ENCODE measurements around the gene TRABD.

- no peak for TF ChIP-seq CTCF (IDR thresholded peaks at IDR 0.05 in 4 of 5, conservative IDR thresholded peaks at IDR 0.05 in 1 of 5)
- TF ChIP-seq POLR2A (IDR thresholded peaks at IDR 0.05): no peak
These were observed 8.7 kb upstream of the TRABD start for GRCh38 chr22:50176850-50177536.

Data from gastrocnemius medialis (tissue), 4 donors.